Measurements from ENCODE around the gene PDGFRA.

PDGFRA gene

GRCh38 chr4:54228056-54228527 lies 1.0 kb upstream of the PDGFRA start:
- DNase-seq (ENCODE audit: low read depth): peak; percentile 95
- H3K9me3 ChIP-seq (ENCODE audit: control insufficient read depth, low read length): no peaks in the 10 kb centered on the region
- peak overlapping the region; percentile 87 for H3K4me3 ChIP-seq (ENCODE audit: low read length)
- no peaks in the 10 kb centered on the region for H3K27me3 ChIP-seq (replicated peaks; ENCODE audit: control insufficient read depth, insufficient read depth, low read length)
- H3K9ac ChIP-seq (ENCODE audit: low read length): peak overlapping the region; percentile 99
- peaks cover 10% of the 10 kb centered on the region for H3K36me3 ChIP-seq (ENCODE audit: control insufficient read depth, insufficient read depth, low read length, severe bottlenecking)
- H3K4me1 ChIP-seq (ENCODE audit: control insufficient read depth, insufficient read depth, low read length): peaks cover 32% of the 10 kb centered on the region

- DNase-seq (ENCODE audit: low read depth): no peak
- peak overlapping the region; percentile 87 for H3K4me3 ChIP-seq (ENCODE audit: low read length)
- peaks cover 10% of the 10 kb centered on the region for H3K36me3 ChIP-seq (ENCODE audit: control insufficient read depth, insufficient read depth, low read length, severe bottlenecking)
- H3K27me3 ChIP-seq (replicated peaks; ENCODE audit: control insufficient read depth, insufficient read depth, low read length): no peaks in the 10 kb centered on the region
- H3K9ac ChIP-seq (ENCODE audit: low read length): peak overlapping the region; percentile 99
- peaks cover 32% of the 10 kb centered on the region for H3K4me1 ChIP-seq (ENCODE audit: control insufficient read depth, insufficient read depth, low read length)
- H3K9me3 ChIP-seq (ENCODE audit: control insufficient read depth, low read length): no peaks in the 10 kb centered on the region
Observed at GRCh38 chr4:54228546-54228945, 547 bp upstream of the PDGFRA start.

- no peaks in the 10 kb centered on the region for H3K9me3 ChIP-seq (ENCODE audit: control insufficient read depth, low read length)
- DNase-seq (ENCODE audit: low read depth): peak; percentile 64
- peaks cover 36% of the 10 kb centered on the region for H3K4me1 ChIP-seq (ENCODE audit: control insufficient read depth, insufficient read depth, low read length)
- H3K27me3 ChIP-seq (replicated peaks; ENCODE audit: control insufficient read depth, insufficient read depth, low read length): no peaks in the 10 kb centered on the region
- peaks cover 10% of the 10 kb centered on the region for H3K36me3 ChIP-seq (ENCODE audit: control insufficient read depth, insufficient read depth, low read length, severe bottlenecking)
- H3K9ac ChIP-seq (ENCODE audit: low read length): peak overlapping the region; percentile 99
- peak overlapping the region; percentile 87 for H3K4me3 ChIP-seq (ENCODE audit: low read length)
Observed at GRCh38 chr4:54229631-54230483, 764 bp downstream of the PDGFRA start.

DNA sequence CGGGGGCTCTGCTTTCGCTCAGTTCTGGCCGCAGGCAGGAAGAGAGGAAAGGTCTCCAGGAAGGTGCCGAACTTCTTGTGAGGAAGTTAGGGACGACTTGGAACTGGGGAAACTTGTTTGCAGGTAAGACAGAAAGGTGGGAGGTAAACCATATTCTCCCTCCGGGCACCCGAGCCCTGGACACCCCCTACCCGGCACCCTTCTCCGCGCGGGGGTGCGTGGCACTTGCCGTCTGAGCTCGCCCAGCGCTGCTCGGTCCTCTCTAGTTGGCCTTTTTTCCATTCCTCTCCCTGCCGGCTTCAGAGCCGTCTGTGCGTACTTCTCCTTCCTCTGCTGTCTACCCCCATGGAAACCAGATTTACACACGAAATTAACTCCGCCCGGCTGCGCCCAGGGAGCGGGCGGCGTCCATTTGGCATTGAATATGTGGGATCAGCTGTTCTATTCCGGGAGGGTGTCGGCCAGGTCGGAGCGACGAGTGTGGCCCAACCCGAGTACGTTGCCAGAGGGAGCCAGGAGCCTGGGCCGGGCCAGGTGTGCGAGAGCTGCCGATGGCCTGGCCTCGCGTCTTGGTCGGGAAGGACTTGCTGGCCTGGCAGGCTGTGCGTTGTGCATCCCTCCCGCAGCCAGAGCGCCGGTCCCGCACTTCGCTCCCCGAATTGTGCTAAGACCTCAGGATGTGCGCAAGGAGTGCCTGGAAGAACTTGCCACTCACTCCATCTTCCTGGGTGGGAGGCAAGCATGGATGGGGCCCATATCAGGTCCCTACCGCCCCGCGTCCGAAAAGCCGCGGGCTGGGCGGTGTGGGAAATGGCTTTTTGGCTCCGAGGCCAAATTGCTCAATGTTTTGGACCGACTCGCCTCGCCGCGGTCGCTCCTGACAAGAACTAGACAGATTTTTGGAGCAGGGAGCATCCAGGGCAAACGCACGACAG lies 1.7 kb downstream of the PDGFRA start:
- peaks cover 10% of the 10 kb centered on the region for H3K36me3 ChIP-seq (ENCODE audit: control insufficient read depth, insufficient read depth, low read length, severe bottlenecking)
- no peaks in the 10 kb centered on the region for H3K9me3 ChIP-seq (ENCODE audit: control insufficient read depth, low read length)
- peak overlapping the region; percentile 99 for H3K9ac ChIP-seq (ENCODE audit: low read length)
- no peaks in the 10 kb centered on the region for H3K27me3 ChIP-seq (replicated peaks; ENCODE audit: control insufficient read depth, insufficient read depth, low read length)
- DNase-seq (ENCODE audit: low read depth): peak; percentile 71
- peaks cover 32% of the 10 kb centered on the region for H3K4me1 ChIP-seq (ENCODE audit: control insufficient read depth, insufficient read depth, low read length)
- H3K4me3 ChIP-seq (ENCODE audit: low read length): peak overlapping the region; percentile 87

GRCh38 chr4:54231419-54231767 lies 2.3 kb downstream of the PDGFRA start:
- Histone ChIP-seq H3K9ac (ENCODE audit: low read length) (peak overlapping the region; percentile 99), H3K4me3 (ENCODE audit: low read length) (peak overlapping the region; percentile 87), H3K27me3 (replicated peaks; ENCODE audit: control insufficient read depth, insufficient read depth, low read length) (no peaks in the 10 kb centered on the region), H3K4me1 (ENCODE audit: control insufficient read depth, insufficient read depth, low read length) (peaks cover 31% of the 10 kb centered on the region), H3K9me3 (ENCODE audit: control insufficient read depth, low read length) (no peaks in the 10 kb centered on the region), H3K36me3 (ENCODE audit: control insufficient read depth, insufficient read depth, low read length, severe bottlenecking) (peaks cover 10% of the 10 kb centered on the region)
- no peak for DNase-seq (ENCODE audit: low read depth)

GRCh38 chr4:54231768-54232688 lies 2.9 kb downstream of the PDGFRA start:
- peak; percentile 78 for DNase-seq (ENCODE audit: low read depth)
- H3K27me3 ChIP-seq (replicated peaks; ENCODE audit: control insufficient read depth, insufficient read depth, low read length): no peaks in the 10 kb centered on the region
- peaks cover 29% of the 10 kb centered on the region for H3K4me1 ChIP-seq (ENCODE audit: control insufficient read depth, insufficient read depth, low read length)
- peaks cover 10% of the 10 kb centered on the region for H3K36me3 ChIP-seq (ENCODE audit: control insufficient read depth, insufficient read depth, low read length, severe bottlenecking)
- H3K4me3 ChIP-seq (ENCODE audit: low read length): peak overlapping the region; percentile 87
- H3K9me3 ChIP-seq (ENCODE audit: control insufficient read depth, low read length): no peaks in the 10 kb centered on the region
- H3K9ac ChIP-seq (ENCODE audit: low read length): peak overlapping the region; percentile 99

DNA sequence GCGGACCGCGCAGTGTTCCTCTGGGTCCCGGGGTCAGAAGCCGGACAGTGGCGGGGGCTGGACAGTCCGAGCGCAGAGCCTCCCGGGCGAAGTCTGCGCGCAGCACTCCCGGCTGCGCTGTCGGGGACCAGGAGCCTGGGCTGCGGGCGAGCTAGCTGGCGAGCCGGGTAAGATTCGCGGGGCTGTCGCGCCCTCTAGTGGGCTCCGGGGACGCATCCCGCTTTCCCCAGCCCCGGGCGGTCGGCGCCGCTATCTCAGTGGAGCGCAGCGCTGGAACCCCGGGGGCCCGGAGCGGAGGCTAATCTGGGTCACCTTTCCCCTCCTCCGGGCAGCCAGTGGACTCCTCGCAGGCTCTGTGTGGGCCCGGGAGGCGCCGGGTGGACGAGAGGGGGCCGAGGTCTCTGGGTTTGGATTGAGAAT lies 4.2 kb downstream of the PDGFRA start:
- H3K36me3 ChIP-seq (ENCODE audit: control insufficient read depth, insufficient read depth, low read length, severe bottlenecking): peaks cover 21% of the 10 kb centered on the region
- H3K9ac ChIP-seq (ENCODE audit: low read length): peak overlapping the region; percentile 99
- H3K9me3 ChIP-seq (ENCODE audit: control insufficient read depth, low read length): no peaks in the 10 kb centered on the region
- DNase-seq (ENCODE audit: low read depth): peak; percentile 93
- H3K27me3 ChIP-seq (replicated peaks; ENCODE audit: control insufficient read depth, insufficient read depth, low read length): no peaks in the 10 kb centered on the region
- peak overlapping the region; percentile 87 for H3K4me3 ChIP-seq (ENCODE audit: low read length)
- H3K4me1 ChIP-seq (ENCODE audit: control insufficient read depth, insufficient read depth, low read length): peaks cover 34% of the 10 kb centered on the region

DNA sequence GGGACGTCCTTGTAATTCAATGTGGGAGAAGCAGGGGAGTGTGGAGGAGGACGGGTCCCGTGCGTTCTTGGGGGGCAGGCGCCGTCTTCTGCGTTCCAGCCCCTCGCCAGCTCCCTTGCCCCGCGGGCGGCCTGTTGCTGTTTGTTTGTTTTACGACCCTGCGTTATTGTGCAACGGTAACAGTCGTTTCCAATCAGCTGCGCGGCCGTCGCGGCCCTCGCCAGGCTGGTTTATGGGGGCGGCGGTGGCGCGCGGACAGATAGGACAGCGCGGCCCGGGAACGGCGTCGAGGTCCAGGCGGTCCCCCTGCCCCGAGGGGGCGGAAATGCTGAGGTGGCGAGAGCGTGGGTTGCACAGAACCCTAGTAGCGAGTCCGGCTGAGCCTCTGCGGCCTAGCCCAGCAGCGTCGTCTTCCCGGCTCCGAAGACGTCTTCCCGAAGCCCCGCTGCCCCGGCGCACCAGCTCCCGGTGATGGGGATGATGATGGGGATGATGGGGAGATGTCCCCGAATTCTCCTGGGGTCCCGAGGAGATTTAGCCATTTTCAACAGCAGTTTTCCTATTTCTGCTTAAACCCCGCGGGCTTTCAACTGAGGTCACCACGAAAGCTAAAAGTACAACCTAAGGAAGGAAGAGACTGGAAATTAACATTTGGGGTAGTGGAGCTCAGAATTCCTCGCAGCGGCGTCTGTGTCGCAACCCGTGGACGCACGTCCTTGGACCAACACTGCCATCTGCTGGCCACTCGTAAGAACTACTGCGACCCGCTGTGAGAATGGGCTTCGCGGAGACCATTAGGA lies 4.8 kb downstream of the PDGFRA start:
- DNase-seq (ENCODE audit: low read depth): peak; percentile 93
- peak overlapping the region; percentile 87 for H3K4me3 ChIP-seq (ENCODE audit: low read length)
- no peaks in the 10 kb centered on the region for H3K27me3 ChIP-seq (replicated peaks; ENCODE audit: control insufficient read depth, insufficient read depth, low read length)
- H3K9ac ChIP-seq (ENCODE audit: low read length): peak overlapping the region; percentile 99
- H3K9me3 ChIP-seq (ENCODE audit: control insufficient read depth, low read length): no peaks in the 10 kb centered on the region
- H3K4me1 ChIP-seq (ENCODE audit: control insufficient read depth, insufficient read depth, low read length): peaks cover 36% of the 10 kb centered on the region
- H3K36me3 ChIP-seq (ENCODE audit: control insufficient read depth, insufficient read depth, low read length, severe bottlenecking): peaks cover 22% of the 10 kb centered on the region

DNA sequence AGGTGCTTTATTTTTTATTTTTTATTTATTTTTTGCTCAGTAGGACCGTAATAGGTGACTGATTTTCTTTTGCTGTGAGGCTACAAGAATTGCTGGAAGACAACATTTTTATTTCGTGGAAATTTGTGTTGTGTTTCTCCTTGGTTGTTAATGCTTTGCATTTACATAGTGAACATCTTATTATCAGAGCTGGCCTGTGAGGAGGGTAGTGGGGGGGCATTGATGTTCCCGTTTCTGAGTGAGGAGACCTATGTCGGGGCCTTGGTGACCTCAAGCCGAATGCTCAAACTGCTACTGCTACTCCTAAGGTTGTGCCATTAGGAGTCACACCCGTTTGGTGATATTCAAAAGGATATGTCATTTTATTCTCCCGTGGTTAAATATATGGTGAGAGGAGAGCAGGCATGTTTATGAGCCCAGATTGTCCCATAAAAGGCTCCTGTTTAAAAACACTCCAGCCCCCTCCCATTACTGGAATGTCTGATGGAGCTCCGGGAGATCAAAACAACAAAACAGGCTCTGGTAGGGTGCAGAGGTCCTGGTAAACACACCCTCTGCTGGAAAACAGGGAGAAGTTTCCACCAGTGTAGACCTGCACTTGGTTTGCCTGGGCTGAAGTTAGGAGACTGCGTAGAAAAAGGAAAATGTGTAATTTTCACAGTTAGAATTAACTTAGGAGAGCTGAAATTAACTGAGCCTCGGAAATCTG lies 5.6 kb downstream of the PDGFRA start:
- peak; percentile 46 for DNase-seq (ENCODE audit: low read depth)
- Histone ChIP-seq H3K4me3 (ENCODE audit: low read length) (peak overlapping the region; percentile 87), H3K27me3 (replicated peaks; ENCODE audit: control insufficient read depth, insufficient read depth, low read length) (no peaks in the 10 kb centered on the region), H3K4me1 (ENCODE audit: control insufficient read depth, insufficient read depth, low read length) (peaks cover 43% of the 10 kb centered on the region), H3K36me3 (ENCODE audit: control insufficient read depth, insufficient read depth, low read length, severe bottlenecking) (peaks cover 26% of the 10 kb centered on the region), H3K9me3 (ENCODE audit: control insufficient read depth, low read length) (no peaks in the 10 kb centered on the region), H3K9ac (ENCODE audit: low read length) (peak overlapping the region; percentile 99)
